Prostate gland (tissue), 2 donors: ENCODE results near the gene CFAP97D2. TPM values are rescaled to one million over a fixed set of nuclear protein-coding genes. Genes with fewer than 3 reads are reported as not detected.
"Not testable (repeated sequence)": the region's sequence is repeated elsewhere in the genome, so short reads cannot be mapped to it uniquely, and the experiment has no call there.

Experiments used
- DNase-seq: peaks from one replicate; pipeline ENCODE4 v3.0.0-alpha.2; 2019; ENCODE audit warnings: low spot score
- H3K27ac ChIP-seq, 2 donors: fragments of 200-600 bp; sonication (generic); 2 replicates each; pipeline ENCODE4 v1.5.1; 2017 to 2019
- H3K27me3 ChIP-seq: fragments of 200-600 bp; sonication (generic); replicated peaks from 2 replicates; pipeline ENCODE4 v1.5.1; 2019; ENCODE audit not compliant: insufficient read depth
- H3K36me3 ChIP-seq, 2 donors: fragments of 200-600 bp; sonication (generic); 1 replicate in 1 of 2; 2 replicates in 1 of 2; pipeline versions ENCODE4 v1.5.1 to v1.8.1; 2017 to 2019
- H3K4me1 ChIP-seq: fragments of 200-600 bp; sonication (generic); replicated peaks from 2 replicates; pipeline ENCODE4 v1.5.1; 2019
- H3K4me3 ChIP-seq, 2 donors: fragments of 200-600 bp; sonication (generic); 2 replicates each; pipeline ENCODE4 v1.5.1; 2017 to 2019
- H3K9me3 ChIP-seq: fragments of 200-600 bp; sonication (generic); 2 replicates; pipeline ENCODE4 v1.5.1; 2017
- POLR2A ChIP-seq: fragments of 450-650 bp; IDR thresholded peaks from one replicate; pipeline ENCODE4 v1.6.1; 2016; ENCODE audit warnings: antibody characterized with exemption, mild to moderate bottlenecking
- POLR2AphosphoS5 ChIP-seq: sonication (generic); formaldehyde crosslinking; IDR thresholded peaks from one replicate; pipeline ENCODE4 v1.6.1; 2017; ENCODE audit warnings: antibody characterized with exemption
- WGBS: methylation state at CpG from one replicate; pipeline ENCODE4 v1.1.5; 2018; 5-methylcytosine and 5-hydroxymethylcytosine counted together
- intact Hi-C: fragments of 100-400 bp; cut with DNase I; formaldehyde crosslinking; loops from one replicate; pipeline ENCODE4 v1.14.2; 2022
- total RNA-seq, 2 donors: library from RNA; depleted of rRNA; stranded (reverse); fragments of >200 nt; gene quantifications; one replicate each; pipeline ENCODE4 v1.1.0, GENCODE V29; 2016
- TF ChIP-seq, protein P1 (sequence below), 4 experiments: fragments of 200-600 bp in 2 of 4; fragments of 450-650 bp in 2 of 4; sonication (generic) in 2 of 4; IDR thresholded peaks; 1 replicate in 3 of 4; 2 replicates in 1 of 4; pipeline ENCODE4 v1.5.1; 2016 to 2019; ENCODE audit warnings: antibody characterized with exemption in 4 of 4, mild to moderate bottlenecking in 2 of 4, moderate library complexity in 2 of 4

CFAP97D2 gene
- total RNA-seq, 2 donors from 2014 or later, result 0.62 TPM; not detected in 1

DNA sequence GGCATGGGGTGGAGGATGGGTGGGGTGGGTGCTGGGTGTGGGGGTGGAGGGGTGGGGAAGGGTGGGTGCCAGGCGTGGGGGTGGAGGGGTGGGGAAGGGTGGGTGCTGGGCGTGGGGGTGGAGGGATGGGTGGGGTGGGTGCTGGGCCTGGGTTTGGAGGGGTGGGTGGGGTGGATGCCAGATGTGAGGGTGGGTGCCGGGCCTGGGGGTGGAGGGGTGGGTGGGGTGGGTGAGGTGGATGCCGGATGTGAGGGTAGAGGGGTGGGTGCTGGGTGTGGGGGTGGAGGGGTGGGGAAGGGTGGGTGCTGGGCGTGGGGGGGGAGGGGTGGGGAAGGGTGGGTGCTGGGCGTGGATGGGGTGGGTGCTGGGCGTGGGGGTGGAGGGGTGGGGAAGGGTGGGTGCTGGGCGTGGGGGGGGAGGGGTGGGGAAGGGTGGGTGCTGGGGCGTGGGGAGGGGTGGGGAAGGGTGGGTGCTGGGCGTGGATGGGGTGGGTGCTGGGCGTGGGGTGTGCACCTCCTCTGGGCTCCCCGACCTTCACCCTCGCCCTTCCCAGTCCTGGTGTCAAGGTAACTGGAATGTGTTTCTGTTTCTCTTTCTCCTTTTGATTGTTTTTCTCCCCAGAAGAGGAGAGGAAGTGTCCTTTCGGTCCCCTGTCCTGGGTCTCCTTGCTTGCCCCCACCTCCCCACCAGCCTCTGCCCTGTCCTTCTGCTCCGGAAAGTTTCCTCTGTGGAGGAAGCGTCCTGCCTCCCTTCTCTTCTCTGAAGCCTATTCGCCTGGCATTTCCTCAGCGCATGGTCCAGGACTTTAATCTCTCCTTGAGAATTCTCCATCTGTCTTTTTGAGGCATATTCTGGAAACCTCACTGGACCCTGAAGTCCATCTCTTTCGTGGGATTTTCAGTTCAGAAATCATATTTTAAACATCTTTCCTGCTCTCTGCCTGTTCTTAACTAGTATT lies 22.9 kb upstream of the CFAP97D2 start:
- 65% methylated on average over 11 of the region's 19 CpGs for WGBS
- TF ChIP-seq POLR2A (no peak), POLR2AphosphoS5 (no peak)
- TF ChIP-seq, protein P1, sequence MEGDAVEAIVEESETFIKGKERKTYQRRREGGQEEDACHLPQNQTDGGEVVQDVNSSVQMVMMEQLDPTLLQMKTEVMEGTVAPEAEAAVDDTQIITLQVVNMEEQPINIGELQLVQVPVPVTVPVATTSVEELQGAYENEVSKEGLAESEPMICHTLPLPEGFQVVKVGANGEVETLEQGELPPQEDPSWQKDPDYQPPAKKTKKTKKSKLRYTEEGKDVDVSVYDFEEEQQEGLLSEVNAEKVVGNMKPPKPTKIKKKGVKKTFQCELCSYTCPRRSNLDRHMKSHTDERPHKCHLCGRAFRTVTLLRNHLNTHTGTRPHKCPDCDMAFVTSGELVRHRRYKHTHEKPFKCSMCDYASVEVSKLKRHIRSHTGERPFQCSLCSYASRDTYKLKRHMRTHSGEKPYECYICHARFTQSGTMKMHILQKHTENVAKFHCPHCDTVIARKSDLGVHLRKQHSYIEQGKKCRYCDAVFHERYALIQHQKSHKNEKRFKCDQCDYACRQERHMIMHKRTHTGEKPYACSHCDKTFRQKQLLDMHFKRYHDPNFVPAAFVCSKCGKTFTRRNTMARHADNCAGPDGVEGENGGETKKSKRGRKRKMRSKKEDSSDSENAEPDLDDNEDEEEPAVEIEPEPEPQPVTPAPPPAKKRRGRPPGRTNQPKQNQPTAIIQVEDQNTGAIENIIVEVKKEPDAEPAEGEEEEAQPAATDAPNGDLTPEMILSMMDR (IDR thresholded peaks at IDR 0.05), result no peak
- DNase-seq, result no peak
- Histone ChIP-seq H3K4me1 (no peaks in the 10 kb centered on the region), H3K4me3 (no peak overlapping the region), H3K9me3 (no peaks in the 10 kb centered on the region), H3K36me3 (no peaks in the 10 kb centered on the region), H3K27ac (no peak overlapping the region), H3K27me3 (no peaks in the 10 kb centered on the region)
- intact Hi-C loops, result no loop called here

GRCh38 chr13:114157869-114158495 lies 21.1 kb upstream of the CFAP97D2 start:
- H3K27ac ChIP-seq, result no peak overlapping the region
- H3K4me3 ChIP-seq, result no peak overlapping the region
- H3K9me3 ChIP-seq, result no peaks in the 10 kb centered on the region
- TF ChIP-seq POLR2AphosphoS5 (no peak), POLR2A (no peak)
- TF ChIP-seq, protein P1 (IDR thresholded peaks at IDR 0.05), result no peak
- 73% methylated on average over 10 of the region's 11 CpGs for WGBS
- DNase-seq, result no peak
- no peaks in the 10 kb centered on the region for H3K27me3 ChIP-seq
- no peaks in the 10 kb centered on the region for H3K36me3 ChIP-seq
- H3K4me1 ChIP-seq, result no peaks in the 10 kb centered on the region
- intact Hi-C loops, result no loop called here

DNA sequence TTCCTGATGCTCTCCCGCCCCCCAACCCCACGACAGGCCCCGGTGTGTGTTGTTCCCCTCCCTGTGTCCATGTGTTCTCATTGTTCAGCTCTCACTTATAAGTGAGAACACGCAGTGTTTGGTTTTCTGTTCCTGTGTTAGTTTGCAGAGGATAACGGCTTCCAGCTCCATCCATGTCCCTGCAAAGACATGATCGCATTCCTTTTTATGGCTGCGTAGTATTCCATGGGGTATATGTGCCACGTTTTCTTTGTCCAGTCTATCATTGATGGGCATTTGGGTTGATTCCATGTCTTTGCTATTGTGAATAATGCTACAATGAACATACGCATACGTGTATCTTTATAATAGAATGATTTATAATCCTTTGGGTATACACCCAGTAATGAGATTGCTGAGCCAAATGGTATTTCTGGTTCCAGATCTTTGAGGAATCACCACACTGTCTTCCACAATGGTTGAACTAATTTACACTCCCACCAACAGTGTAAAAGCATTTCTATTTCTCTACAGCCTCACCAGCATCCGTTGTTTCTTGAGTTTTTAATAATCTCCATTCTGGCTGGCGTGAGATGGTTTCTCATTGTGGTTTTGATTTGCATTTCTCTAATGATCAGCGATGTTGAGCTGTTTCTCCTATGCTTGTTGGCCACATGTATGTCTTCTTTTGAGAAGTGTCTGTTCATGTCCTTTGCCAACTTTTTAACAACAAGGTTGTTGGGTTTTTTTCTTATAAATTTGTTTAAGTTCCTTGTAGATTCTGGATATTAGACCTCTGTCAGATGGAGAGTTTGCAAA lies 20.0 kb upstream of the CFAP97D2 start:
- H3K36me3 ChIP-seq, H3K4me1 ChIP-seq, DNase-seq, H3K27me3 ChIP-seq, H3K4me3 ChIP-seq, H3K27ac ChIP-seq, H3K9me3 ChIP-seq, intact Hi-C loops: not testable (repeated sequence)
- 78% methylated on average over 13 of the region's 13 CpGs for WGBS

- 93% methylated on average over 47 of the region's 47 CpGs for WGBS
- H3K27me3 ChIP-seq, result no peaks in the 10 kb centered on the region
- TF ChIP-seq POLR2AphosphoS5 (no peak), POLR2A (no peak)
- TF ChIP-seq, protein P1 (IDR thresholded peaks at IDR 0.05), result no peak
- no peak overlapping the region for H3K27ac ChIP-seq
- no peaks in the 10 kb centered on the region for H3K36me3 ChIP-seq
- no peak overlapping the region for H3K4me3 ChIP-seq
- no peak for DNase-seq
- no peaks in the 10 kb centered on the region for H3K4me1 ChIP-seq
- H3K9me3 ChIP-seq, result no peaks in the 10 kb centered on the region
- intact Hi-C loops, result no loop called here
Observed at GRCh38 chr13:114161028-114161556, 18.0 kb upstream of the CFAP97D2 start.
